Amniotic stem cell (primary cell): ENCODE measurements around the gene SERINC2.
"Not testable (repeated sequence)": the region's sequence is repeated elsewhere in the genome, so short reads cannot be mapped to it uniquely, and the experiment has no call there.

Experiments
- DNase-seq: peaks from one replicate; lab custom pipeline; 2025; lab: John Stamatoyannopoulos, UW

The SERINC2 gene

GRCh38 chr1:31414980-31415370 lies 2.0 kb downstream of the SERINC2 start:
- no peak for DNase-seq

DNA sequence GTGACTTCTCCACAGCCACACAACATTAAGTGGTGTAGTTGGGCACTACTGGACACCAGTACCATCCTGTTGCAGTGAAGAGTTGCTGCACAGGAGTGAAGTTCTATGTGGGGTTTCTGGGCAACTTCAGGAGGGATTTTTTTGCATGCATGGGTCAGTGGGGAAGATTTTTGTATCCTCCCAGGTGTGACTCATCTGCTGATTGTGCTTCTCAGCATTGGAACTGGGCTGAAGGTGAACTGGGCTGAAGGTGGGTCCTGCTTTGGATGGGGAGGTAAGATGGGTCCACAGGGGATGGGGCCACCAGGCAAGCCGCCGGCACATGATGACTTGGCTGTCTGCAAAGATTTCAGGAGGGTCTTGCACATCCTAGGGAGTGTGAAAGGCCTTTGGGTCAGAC lies 2.6 kb downstream of the SERINC2 start:
- no peak for DNase-seq

GRCh38 chr1:31416101-31416736 lies 3.2 kb downstream of the SERINC2 start:
- no peak for DNase-seq

DNA sequence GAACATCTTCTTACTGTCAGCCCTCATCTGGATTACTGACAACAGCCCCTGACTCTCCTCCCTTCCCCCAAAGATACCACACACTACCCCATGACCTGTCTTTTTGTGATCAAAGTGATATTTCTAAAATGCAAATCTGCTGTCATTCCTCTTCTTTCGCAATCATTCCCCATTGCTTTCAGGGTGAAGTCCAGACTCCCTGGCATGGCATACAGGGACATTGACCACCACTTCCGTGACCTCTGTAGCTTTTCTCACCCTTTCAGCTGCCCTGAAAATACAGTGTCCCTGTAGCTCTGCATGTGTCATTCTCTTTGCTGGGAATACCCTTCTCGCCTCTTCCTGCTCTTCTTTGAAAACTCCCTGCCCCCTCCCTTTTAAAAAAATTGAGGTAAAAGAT lies 4.1 kb downstream of the SERINC2 start:
- DNase-seq = no peak

DNA sequence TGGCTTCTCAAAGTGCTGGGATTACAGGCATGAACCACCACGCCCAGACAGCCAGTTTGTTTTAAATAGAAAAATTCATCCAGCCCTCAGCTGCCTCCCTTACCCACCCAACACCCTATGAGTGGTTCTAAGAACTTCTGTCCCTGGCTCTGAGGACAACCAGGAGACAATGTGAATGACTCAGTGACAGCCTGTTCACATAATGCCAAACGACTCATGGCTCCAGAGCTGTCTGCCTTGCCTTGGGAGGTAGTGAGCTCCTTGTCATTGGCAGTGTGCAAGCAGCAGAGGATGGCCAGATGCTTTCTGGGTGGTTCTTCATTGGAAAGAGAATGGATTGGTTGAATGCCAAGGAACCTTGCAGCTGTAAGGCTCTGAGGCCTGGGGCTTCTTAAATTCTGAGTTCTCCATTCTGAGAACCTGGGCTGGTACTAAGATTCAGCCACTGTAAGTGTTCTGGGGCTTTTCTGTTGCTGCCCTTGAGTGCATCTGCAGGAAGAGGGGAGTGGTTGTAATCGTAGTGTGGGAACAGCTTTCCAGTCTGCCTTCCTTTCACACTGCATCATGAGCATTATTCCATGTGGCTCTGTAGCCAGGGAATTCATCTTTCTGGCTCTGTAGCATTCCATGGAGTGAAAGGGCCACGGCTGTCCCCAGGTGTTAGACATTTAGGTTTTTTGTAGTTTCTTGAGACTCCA lies 5.8 kb downstream of the SERINC2 start:
- DNase-seq = no peak

DNA sequence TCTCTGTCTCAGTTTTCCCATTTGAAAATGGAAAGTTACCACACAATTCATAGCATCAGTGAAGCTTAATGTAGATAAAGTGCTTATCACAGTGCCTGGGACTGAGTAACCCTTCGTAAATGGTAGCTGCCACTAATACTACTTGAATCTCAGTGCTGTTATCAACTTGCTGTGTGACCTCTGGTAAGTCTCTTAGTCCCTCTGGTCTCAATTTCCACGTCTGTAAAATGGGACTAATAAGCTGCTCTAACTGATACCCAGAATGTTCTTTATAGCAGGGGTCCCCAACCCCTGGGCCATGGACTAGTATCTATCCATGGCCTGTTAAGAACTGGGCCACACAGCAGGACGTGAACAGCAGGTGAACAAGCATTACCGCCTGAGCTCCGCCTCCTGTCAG lies 7.7 kb downstream of the SERINC2 start:
- DNase-seq = no peak

- no peak for DNase-seq
Measured at GRCh38 chr1:31421371-31422040, 8.5 kb downstream of the SERINC2 start.

DNA sequence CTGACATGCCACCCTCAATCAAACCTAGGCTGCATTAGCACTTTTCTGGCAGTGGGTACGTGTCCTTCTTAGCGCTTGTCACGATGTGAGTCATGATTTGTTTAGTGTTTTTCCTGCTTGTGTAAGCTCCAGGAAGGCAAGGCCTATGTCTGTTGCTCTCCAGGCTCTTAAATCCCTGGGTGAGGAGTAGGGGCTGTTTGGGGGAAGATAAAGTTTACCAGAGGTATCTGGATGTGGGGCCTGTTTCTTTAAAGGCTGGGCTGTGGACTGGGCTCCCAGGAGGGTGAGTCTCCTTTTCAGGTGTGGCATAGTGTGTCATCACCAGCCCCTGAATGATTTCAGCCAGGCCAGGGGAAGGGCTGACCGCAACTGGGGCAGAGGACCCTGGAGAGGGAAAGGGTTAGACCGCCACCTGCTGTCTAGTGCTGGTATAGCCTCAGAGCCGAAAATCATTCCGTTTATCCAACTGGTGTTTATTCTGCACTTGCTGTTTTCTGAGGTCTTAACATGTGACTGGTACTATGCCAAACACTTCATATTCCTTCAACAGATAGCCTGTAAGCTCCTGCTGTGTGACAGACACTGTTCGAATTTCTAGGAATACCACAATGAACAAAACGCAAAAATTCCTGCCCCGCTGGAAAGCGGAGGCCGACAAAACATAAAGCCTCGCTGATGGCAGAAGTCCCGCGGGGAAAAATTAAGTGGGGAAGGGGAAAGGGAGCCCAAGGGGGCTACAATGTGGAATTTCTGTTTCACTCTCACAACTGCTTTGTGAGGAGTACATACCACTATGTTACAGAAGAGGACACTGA lies 9.7 kb downstream of the SERINC2 start:
- DNase-seq = peak; percentile 71

DNA sequence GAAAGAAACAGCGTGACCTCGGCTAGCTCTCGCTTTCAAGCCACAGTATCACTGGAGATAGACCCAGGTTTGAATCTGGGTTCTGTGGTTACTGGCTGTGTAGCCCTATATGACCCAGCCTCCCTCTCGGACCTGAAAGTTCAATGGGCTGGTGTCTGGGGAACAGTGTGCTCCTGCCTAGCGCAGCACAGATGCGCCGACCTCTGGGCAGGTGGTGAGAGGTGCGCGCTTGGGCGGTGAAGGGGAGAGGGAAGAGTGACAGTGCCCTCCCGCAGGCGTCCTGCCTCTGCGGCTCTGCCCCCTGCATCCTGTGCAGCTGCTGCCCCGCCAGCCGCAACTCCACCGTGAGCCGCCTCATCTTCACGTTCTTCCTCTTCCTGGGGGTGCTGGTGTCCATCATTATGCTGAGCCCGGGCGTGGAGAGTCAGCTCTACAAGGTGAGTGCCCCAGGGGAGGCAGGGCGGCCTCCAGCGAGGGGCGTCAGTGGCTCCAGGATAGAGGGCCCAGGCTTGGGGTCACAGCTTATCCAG lies 10.5 kb downstream of the SERINC2 start:
- DNase-seq = no peak

DNA sequence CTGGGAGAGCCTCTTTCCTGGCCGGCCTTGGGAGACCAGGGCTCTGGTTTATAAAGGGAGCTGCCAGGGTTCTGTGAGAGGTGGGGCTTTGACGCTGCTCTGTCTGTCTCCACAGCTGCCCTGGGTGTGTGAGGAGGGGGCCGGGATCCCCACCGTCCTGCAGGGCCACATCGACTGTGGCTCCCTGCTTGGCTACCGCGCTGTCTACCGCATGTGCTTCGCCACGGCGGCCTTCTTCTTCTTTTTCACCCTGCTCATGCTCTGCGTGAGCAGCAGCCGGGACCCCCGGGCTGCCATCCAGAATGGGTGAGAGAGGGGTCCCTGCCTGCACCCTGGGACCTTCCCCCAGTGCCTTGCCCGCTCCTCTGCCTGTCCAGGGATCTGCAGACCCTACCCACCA lies 11.6 kb downstream of the SERINC2 start:
- no peak for DNase-seq

DNA sequence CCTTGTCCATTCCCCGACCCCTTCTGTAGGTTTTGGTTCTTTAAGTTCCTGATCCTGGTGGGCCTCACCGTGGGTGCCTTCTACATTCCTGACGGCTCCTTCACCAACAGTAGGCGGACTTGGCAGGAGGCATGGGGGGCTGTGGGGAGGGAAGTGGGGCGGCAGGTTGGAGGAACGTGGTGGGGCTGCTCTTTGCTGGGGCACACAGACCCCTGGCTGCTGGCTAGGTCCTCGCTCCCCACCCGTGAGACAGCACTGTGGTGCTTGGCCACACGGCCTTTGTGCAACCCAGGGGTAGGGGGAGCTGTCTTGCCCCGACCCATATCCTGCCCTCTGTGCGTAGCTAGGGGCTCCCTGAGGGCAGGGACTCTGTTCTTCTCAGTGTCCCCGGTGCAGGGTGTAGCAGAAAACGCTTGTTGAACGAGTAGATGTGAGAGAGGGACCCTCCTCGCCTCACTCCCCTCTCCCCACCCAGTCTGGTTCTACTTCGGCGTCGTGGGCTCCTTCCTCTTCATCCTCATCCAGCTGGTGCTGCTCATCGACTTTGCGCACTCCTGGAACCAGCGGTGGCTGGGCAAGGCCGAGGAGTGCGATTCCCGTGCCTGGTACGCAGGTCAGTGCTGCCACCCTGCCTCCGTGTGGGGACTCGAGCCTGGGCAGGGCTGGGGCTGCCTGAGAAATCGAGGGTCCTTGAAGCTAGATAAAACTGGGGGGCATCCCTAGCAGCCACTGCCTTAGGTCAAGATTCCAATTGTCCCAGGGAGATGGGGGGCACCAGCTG lies 12.5 kb downstream of the SERINC2 start:
- DNase-seq = no peak

DNA sequence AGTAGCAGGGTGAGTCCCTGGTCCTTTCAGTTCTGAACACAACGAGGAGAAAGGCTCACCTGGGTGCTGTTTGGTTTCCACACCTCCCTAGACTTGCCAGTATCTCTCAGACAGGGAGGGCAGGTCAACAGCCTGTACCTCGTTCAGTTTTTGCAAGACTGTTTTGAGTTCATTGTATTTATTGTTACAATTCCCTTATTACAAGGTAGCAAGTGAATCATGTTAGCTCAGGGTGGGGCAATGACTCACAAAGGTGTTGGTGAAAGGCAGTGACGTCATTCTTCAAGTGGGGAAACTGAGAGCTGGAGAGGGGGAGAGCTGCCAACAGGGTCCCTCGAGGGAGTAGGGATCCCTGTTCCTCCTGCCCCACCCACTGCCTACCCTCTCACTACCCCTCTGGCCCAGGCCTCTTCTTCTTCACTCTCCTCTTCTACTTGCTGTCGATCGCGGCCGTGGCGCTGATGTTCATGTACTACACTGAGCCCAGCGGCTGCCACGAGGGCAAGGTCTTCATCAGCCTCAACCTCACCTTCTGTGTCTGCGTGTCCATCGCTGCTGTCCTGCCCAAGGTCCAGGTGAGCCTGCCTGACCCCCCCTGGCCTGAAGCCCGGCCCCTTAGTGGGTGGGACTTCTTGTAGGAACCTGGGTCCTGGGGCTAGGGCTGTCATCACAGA lies 13.4 kb downstream of the SERINC2 start:
- no peak for DNase-seq

- no peak for DNase-seq
Measured at GRCh38 chr1:31427322-31427721, 14.3 kb downstream of the SERINC2 start.

DNA sequence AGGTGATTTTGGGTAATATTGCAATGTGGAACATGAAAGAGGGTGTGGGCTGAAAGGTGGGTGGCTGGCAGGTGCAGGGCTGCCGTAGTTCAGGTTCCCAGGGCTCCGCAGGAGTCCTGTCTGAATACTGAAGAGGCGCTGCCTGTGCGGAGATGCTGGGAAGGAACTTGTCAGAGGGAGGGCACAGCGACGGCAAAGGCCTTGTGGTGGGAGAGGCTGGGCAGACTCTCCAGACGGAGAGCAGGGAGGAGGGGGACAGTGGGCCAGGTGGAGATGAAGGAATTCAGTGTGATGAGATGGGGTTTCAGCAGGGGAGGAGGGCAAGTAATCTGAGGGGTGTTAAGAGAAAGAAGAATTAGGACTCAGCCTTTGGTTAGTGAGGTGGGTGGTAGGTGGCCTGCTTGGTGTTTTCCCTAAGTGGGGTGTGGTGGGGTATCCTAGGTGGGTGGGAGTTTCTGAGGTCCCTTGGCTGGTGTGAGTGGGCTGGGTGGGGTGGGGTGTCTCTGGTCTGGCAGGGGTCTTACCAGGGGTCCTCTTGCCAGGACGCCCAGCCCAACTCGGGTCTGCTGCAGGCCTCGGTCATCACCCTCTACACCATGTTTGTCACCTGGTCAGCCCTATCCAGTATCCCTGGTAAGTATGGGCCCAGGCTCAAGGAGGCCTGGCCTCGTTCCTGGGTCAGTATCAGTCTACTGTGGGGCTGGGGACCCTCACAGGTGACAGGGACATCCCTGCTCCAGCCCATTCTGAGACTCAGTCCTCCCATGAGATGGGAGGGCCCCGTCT lies 15.6 kb downstream of the SERINC2 start:
- DNase-seq = no peak

DNA sequence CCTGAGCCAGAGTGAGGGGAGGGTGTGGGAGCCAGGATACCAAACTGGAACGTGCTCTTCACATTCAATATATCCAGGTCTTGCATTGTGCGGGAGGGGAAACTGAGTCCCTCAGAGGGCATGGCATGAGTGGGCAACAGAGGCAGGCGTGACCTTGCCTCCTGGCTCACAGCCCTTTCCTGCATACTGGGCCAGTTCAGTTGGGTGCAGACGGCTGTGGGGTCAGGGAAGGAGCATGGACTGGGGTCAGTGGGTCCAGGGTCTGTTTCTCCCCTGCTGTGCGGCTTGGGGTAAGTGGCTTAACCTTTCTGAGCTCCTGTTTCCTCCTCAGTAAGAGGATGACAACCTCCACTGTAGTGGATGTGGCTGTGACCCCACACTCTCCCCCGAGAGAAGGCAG lies 16.6 kb downstream of the SERINC2 start:
- DNase-seq = no peak

- not testable (repeated sequence) for DNase-seq
Measured at GRCh38 chr1:31431351-31432257, 18.6 kb downstream of the SERINC2 start.

DNA sequence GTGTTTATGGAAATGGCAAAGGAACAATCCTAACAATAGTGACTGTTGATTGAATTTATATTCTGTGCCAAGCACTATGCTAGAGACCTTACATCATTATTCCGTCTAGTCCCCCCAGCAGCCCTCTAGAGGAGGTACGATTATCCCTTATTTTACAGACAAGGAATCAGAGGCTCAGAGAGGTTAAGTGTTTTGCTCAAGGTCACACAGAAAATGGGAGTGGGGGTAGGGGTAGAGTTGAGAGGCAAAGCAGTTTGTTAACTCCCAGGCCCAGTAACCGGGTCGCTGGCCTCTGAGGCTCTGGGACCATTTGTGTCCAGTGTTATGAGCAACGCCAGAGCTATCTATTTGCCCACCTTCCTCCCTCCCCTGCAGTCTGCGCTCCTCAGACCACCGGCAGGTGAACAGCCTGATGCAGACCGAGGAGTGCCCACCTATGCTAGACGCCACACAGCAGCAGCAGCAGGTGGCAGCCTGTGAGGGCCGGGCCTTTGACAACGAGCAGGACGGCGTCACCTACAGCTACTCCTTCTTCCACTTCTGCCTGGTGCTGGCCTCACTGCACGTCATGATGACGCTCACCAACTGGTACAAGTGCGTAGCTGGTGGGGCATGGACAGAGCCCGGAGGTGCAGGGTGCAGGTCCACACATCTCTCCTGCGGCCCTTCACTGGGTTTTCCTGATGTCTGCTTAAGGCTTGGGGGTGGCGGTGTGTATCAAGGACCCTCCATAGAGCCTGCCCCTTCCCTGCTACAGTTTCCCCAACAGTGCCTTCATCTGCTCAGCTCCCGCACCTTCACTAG lies 19.8 kb downstream of the SERINC2 start:
- DNase-seq = no peak

GRCh38 chr1:31433396-31433930 lies 20.4 kb downstream of the SERINC2 start:
- no peak for DNase-seq
